Measurements from ENCODE around the gene NOLC1. TPM values are rescaled to one million over a fixed set of nuclear protein-coding genes. Genes with fewer than 3 reads are reported as not detected.

Gene NOLC1
- total and polyA plus RNA-seq, 10 of the 15 experiments (the other 5 are each of a cell fraction or from before 2014, with no cell fraction given) = 91.7 to 244 (median 128) TPM

- CTCF ChIA-PET = interaction anchor here (1.2 to 4.5 kb wide), 4 partner anchors 11 to 196 kb away, joined by 3 to 38 read pairs (median 4); no protein-coding TSS in a partner anchor
- Histone ChIP-seq H4K20me1 (ENCODE audit: control insufficient read depth, insufficient read depth) (no peaks in the 10 kb centered on the region; the same call in none of the 2 replicates), H3K27ac (ENCODE audit: control insufficient read depth, insufficient read depth) (no peak overlapping the region), H3K27me3 (replicated peaks in 1 of 2; ENCODE audit: control insufficient read depth in 2 of 2, insufficient read depth in 2 of 2, low read length in 1 of 2) (no peaks in the 10 kb centered on the region), H3K79me2 (ENCODE audit: control insufficient read depth, insufficient read depth, low read length) (peaks cover 28% of the 10 kb centered on the region), H3K9ac (ENCODE audit: control insufficient read depth, insufficient read depth, low read length) (no peak overlapping the region), H3K4me2 (ENCODE audit: control insufficient read depth, insufficient read depth) (no peak overlapping the region), H3K4me1 (ENCODE audit: control insufficient read depth, insufficient read depth, low read length) (no peaks in the 10 kb centered on the region), H3K4me3 (no peak overlapping the region), H3K36me3 (ENCODE audit: control insufficient read depth in 2 of 2, insufficient read depth in 2 of 2, low read length in 1 of 2) (peaks cover 38 to 64% of the 10 kb centered on the region in 2 experiments), H2AFZ (ENCODE audit: control insufficient read depth, low read depth, low read length) (no peak overlapping the region), H3K9me3 (replicated peaks; ENCODE audit: control insufficient read depth, insufficient read depth, low read length) (no peaks in the 10 kb centered on the region)
- no peak for FAIRE-seq
- in situ Hi-C loops (cut with MboI) (no loop called here), intact Hi-C loops (cut with micrococcal nuclease; ENCODE audit: unreplicated experiment) (no loop called here)
- no peak for ATAC-seq
- SMC1A ChIA-PET (ENCODE audit: uncharacterized antibody, unreplicated experiment) = interaction anchor here (0.8 to 0.9 kb wide), 2 partner anchors 27 to 52 kb away, joined by 3 read pairs; partner anchors contain the start of gene PPRC1
- POLR2A ChIA-PET = interaction anchor here (0.7 to 1.3 kb wide), 2 partner anchors 8 to 209 kb away, joined by 3 to 4 read pairs; no protein-coding TSS in a partner anchor
- RAD21 ChIA-PET (ENCODE audit: unreplicated experiment) = interaction anchor here (0.5 kb wide), 1 partner anchor 195 kb away, joined by 3 read pairs; no protein-coding TSS in a partner anchor
- no TSS peak for BruUV-seq (replicated peaks)
- no peak for TF ChIP-seq RB1 (IDR thresholded peaks at IDR 0.05; ENCODE audit: borderline replicate concordance)
- TF ChIP-seq NR2C2 (IDR thresholded peaks at IDR 0.05; ENCODE audit: borderline replicate concordance, control insufficient read depth, insufficient read length, low read depth) = no peak
- TF ChIP-seq TCF12 (IDR thresholded peaks at IDR 0.05; ENCODE audit: low read depth, low read length) = no peak
- TF ChIP-seq PML (IDR thresholded peaks at IDR 0.05; ENCODE audit: low read length) = no peak
- TF ChIP-seq CBX5 (IDR thresholded peaks at IDR 0.05; ENCODE audit: low read depth) = no peak
- TF ChIP-seq YY1 (IDR thresholded peaks at IDR 0.05; ENCODE audit: low read depth, low read length) = no peak
- TF ChIP-seq SP1 (IDR thresholded peaks at IDR 0.05; ENCODE audit: low read depth, low read length) = no peak
- TF ChIP-seq JUNB (IDR thresholded peaks at IDR 0.05) = no peak
- TF ChIP-seq CREB1 (IDR thresholded peaks at IDR 0.05; ENCODE audit: low read depth) = no peak
- TF ChIP-seq BACH1 (IDR thresholded peaks at IDR 0.05; ENCODE audit: borderline replicate concordance) = no peak
- no peak for TF ChIP-seq IRF5 (IDR thresholded peaks at IDR 0.05; ENCODE audit: borderline replicate concordance)
- TF ChIP-seq MLLT1 (IDR thresholded peaks at IDR 0.05) = no peak
- TF ChIP-seq SMC3 (IDR thresholded peaks at IDR 0.05; ENCODE audit: borderline replicate concordance, low read length) = no peak
- TF ChIP-seq, protein P1, sequence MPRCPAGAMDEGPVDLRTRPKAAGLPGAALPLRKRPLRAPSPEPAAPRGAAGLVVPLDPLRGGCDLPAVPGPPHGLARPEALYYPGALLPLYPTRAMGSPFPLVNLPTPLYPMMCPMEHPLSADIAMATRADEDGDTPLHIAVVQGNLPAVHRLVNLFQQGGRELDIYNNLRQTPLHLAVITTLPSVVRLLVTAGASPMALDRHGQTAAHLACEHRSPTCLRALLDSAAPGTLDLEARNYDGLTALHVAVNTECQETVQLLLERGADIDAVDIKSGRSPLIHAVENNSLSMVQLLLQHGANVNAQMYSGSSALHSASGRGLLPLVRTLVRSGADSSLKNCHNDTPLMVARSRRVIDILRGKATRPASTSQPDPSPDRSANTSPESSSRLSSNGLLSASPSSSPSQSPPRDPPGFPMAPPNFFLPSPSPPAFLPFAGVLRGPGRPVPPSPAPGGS (IDR thresholded peaks at IDR 0.05; ENCODE audit: borderline replicate concordance, insufficient read depth, low read depth, low read length, poor library complexity, severe bottlenecking) = no peak
- no peak for TF ChIP-seq CEBPB (IDR thresholded peaks at IDR 0.05; ENCODE audit: borderline replicate concordance in 1 of 2, low read depth in 2 of 2, low read length in 2 of 2)
- no peak for TF ChIP-seq STAT3 (IDR thresholded peaks at IDR 0.05; ENCODE audit: low read depth, low read length)
- DNase-seq (ENCODE audit: low read depth, low spot score) = no peak
- WGBS (ENCODE audit: insufficient coverage, insufficient replicate concordance, low lambda C conversion rate, missing lambda C conversion rate) = 84% methylated on average over 4 of the region's 4 CpGs
Observed at GRCh38 chr10:102159831-102160230, 7.6 kb downstream of the NOLC1 start.
